Posterior vena cava (tissue), 2 donors: ENCODE results near the gene CFAP119. TPM values are rescaled to one million over a fixed set of nuclear protein-coding genes. Genes with fewer than 3 reads are reported as not detected.

ENCODE experiments used
- DNase-seq: peaks from one replicate; pipeline ENCODE4 v3.0.0-alpha.2; 2020; ENCODE audit warnings: low spot score
- intact Hi-C, 2 donors: fragments of 100-400 bp; cut with DNase I; formaldehyde crosslinking; loops; one replicate each; pipeline versions ENCODE4 v1.14.1 to v1.14.2; 2022 to 2023
- total RNA-seq, 2 donors: library from RNA; stranded (reverse); fragmentation: NEBNext Ultra II Directional; extraction: Animal tissue kit (Norgen Biotek cat#: 25700); gene quantifications; one replicate each; pipeline ENCODE4 v1.2.1, GENCODE V29; 2021
- donor health status: DM: yes; HTN: yes; CAD: no.
- donor health status: DM: yes; HTN: yes; CAD: no.

CFAP119 gene
- total RNA-seq, 2 donors from 2014 or later, result 1.2 TPM

GRCh38 chr16:30766206-30766932 is 4.5 kb upstream of the CFAP119 start:
- intact Hi-C loops, result no loop called here
- DNase-seq, result peak; percentile 58

GRCh38 chr16:30764816-30765465 is 3.1 kb upstream of the CFAP119 start:
- intact Hi-C loops, result no loop called here
- no peak for DNase-seq

- no peak for DNase-seq
- intact Hi-C loops, result no loop called here
Observed at GRCh38 chr16:30764086-30764485, 2.2 kb upstream of the CFAP119 start.

- intact Hi-C loops, result no loop called here
- no peak for DNase-seq
Observed at GRCh38 chr16:30762991-30763725, 1.3 kb upstream of the CFAP119 start.

- DNase-seq, result no peak
- intact Hi-C loops, result no loop called here
Observed at GRCh38 chr16:30761427-30761927, 385 bp downstream of the CFAP119 start.

- intact Hi-C loops, result no loop called here
- peak; percentile 80 for DNase-seq
Observed at GRCh38 chr16:30760577-30761426, 1.1 kb downstream of the CFAP119 start.

- no peak for DNase-seq
- intact Hi-C loops, result no loop called here
Observed at GRCh38 chr16:30760001-30760559, 1.8 kb downstream of the CFAP119 start.

- peak; percentile 73 for DNase-seq
Observed at GRCh38 chr16:30758988-30759491, 2.8 kb downstream of the CFAP119 start.

GRCh38 chr16:30757316-30757715 is 4.5 kb downstream of the CFAP119 start:
- DNase-seq, result no peak
- intact Hi-C loops, result no loop called here

More at GRCh38 chr16:30758988-30759491, 2.8 kb downstream of the CFAP119 start:
- intact Hi-C loops, result no loop called here

- intact Hi-C loops, result no loop called here
- no peak for DNase-seq
Observed at GRCh38 chr16:30756781-30757100, 5.1 kb downstream of the CFAP119 start.

- no peak for DNase-seq
- intact Hi-C loops, result no loop called here
Observed at GRCh38 chr16:30755955-30756780, 5.7 kb downstream of the CFAP119 start.

- DNase-seq, result no peak
- intact Hi-C loops, result no loop called here
Observed at GRCh38 chr16:30753596-30753995, 8.3 kb downstream of the CFAP119 start.

- intact Hi-C loops, result no loop called here
- DNase-seq, result peak; percentile 81
Observed at GRCh38 chr16:30750876-30751465, 10.9 kb downstream of the CFAP119 start.

GRCh38 chr16:30750201-30750600 is 11.7 kb downstream of the CFAP119 start:
- DNase-seq, result no peak
- intact Hi-C loops, result no loop called here

- peak; percentile 89 for DNase-seq
- intact Hi-C loops, result loop anchor here in 1 of 2 donors (10.0 kb wide), 1 partner anchor 66 kb away; no protein-coding TSS in a partner anchor
Observed at GRCh38 chr16:30748634-30749445, 13.0 kb downstream of the CFAP119 start.

- intact Hi-C loops, result loop anchor here in 1 of 2 donors (10.0 kb wide), 1 partner anchor 67 kb away; no protein-coding TSS in a partner anchor
- peak; percentile 100 for DNase-seq
Observed at GRCh38 chr16:30747799-30748633, 13.8 kb downstream of the CFAP119 start, which contains the start of gene PHKG2. Gene PHKG2, plus strand, starts transcription at chr16:30748425. Its CDS starts 396 bp downstream, at chr16:30748821.
